ENCODE results near the gene ATP9B. TPM values are rescaled to one million over a fixed set of nuclear protein-coding genes. Genes with fewer than 3 reads are reported as not detected.

Gene ATP9B
- total RNA-seq, 1 donor from 2014 or later = 12.6 TPM

DNA sequence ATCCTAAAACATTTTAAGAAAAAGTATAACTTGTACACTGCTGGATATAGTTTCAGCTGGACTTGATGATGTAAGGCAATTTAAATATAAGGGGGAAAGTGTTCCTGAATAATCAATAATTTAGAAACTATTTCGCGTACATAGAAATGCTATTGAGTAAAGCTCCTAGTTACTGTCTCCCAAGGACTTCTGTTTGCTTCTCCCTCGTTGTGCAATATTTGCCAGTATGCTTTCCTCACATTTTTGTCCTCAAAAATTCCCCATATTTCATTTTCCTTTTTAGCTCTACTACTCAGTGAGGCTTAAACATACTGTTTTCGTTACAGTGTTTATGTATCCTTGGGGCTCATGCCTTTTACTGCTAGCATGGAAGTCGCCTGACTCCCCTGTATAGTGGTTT, 36.9 kb downstream of the ATP9B start:
- Mint-ChIP-seq H3K9me3 (ENCODE audit: unreplicated experiment) (no peaks in the 10 kb centered on the region), H3K27ac (ENCODE audit: unreplicated experiment) (no peak overlapping the region), H3K4me3 (ENCODE audit: unreplicated experiment) (no peak overlapping the region), H3K36me3 (ENCODE audit: low read depth, unreplicated experiment) (no peaks in the 10 kb centered on the region), H3K27me3 (ENCODE audit: low read depth, unreplicated experiment) (no peaks in the 10 kb centered on the region), H3K4me1 (ENCODE audit: low read depth, unreplicated experiment) (no peaks in the 10 kb centered on the region)
- Histone ChIP-seq H3K36me3 (ENCODE audit: insufficient read depth, low read length) (no peaks in the 10 kb centered on the region), H2AFZ (ENCODE audit: low read depth, low read length) (no peak overlapping the region), H3K4me1 (ENCODE audit: insufficient read depth, low read length) (no peaks in the 10 kb centered on the region), H3K79me2 (ENCODE audit: insufficient read depth, low read length) (peaks cover 22% of the 10 kb centered on the region), H3K27me3 (ENCODE audit: insufficient read depth, low read length) (no peaks in the 10 kb centered on the region), H3K4me2 (ENCODE audit: low read length) (no peak overlapping the region), H3K9ac (ENCODE audit: low read length) (no peak overlapping the region), H4K20me1 (ENCODE audit: insufficient read depth, low read length) (peaks cover 16% of the 10 kb centered on the region), H3K9me3 (ENCODE audit: insufficient read depth, low read depth, low read length) (no peaks in the 10 kb centered on the region), H3K4me3 (ENCODE audit: insufficient read depth, low read depth, low read length) (no peak overlapping the region), H3K27ac (ENCODE audit: low read depth, low read length) (no peak overlapping the region)
- FAIRE-seq (no peak), DNase-seq (ENCODE audit: low read depth) (no peak)
- TF ChIP-seq EZH2 (IDR thresholded peaks at IDR 0.05; ENCODE audit: insufficient read depth, low read length) = no peak
- TF ChIP-seq, protein P1, sequence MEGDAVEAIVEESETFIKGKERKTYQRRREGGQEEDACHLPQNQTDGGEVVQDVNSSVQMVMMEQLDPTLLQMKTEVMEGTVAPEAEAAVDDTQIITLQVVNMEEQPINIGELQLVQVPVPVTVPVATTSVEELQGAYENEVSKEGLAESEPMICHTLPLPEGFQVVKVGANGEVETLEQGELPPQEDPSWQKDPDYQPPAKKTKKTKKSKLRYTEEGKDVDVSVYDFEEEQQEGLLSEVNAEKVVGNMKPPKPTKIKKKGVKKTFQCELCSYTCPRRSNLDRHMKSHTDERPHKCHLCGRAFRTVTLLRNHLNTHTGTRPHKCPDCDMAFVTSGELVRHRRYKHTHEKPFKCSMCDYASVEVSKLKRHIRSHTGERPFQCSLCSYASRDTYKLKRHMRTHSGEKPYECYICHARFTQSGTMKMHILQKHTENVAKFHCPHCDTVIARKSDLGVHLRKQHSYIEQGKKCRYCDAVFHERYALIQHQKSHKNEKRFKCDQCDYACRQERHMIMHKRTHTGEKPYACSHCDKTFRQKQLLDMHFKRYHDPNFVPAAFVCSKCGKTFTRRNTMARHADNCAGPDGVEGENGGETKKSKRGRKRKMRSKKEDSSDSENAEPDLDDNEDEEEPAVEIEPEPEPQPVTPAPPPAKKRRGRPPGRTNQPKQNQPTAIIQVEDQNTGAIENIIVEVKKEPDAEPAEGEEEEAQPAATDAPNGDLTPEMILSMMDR (IDR thresholded peaks at IDR 0.05; ENCODE audit: insufficient read depth, low read depth, low read length) = no peak

DNA sequence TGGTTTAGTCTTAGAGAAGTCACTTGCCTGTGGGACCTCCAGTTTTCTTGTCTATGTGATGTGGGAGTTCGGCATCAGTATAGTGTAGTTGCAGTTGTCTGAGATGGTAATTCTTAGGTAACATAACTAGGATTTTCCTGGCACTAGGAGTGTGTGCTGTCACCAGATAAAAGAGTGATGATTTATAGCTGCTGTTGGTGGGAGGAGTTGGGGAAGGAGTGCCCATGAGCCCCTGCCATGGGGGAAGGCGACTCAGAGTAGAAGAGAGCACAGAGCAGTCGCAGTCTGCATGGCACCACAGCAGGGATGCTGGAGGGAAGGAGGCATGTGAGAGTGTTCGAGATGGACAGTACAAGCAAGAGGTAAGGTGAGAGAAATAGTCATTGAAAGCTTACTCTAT, 38.7 kb downstream of the ATP9B start:
- no peaks in the 10 kb centered on the region for H3K9me3 Mint-ChIP-seq (ENCODE audit: unreplicated experiment)
- H3K4me1 Mint-ChIP-seq (ENCODE audit: low read depth, unreplicated experiment) = no peaks in the 10 kb centered on the region
- no peaks in the 10 kb centered on the region for H3K27me3 Mint-ChIP-seq (ENCODE audit: low read depth, unreplicated experiment)
- H3K36me3 Mint-ChIP-seq (ENCODE audit: low read depth, unreplicated experiment) = no peaks in the 10 kb centered on the region
- H3K9me3 ChIP-seq (ENCODE audit: insufficient read depth, low read depth, low read length) = no peaks in the 10 kb centered on the region
- peaks cover 14% of the 10 kb centered on the region for H4K20me1 ChIP-seq (ENCODE audit: insufficient read depth, low read length)
- no peak overlapping the region for H3K9ac ChIP-seq (ENCODE audit: low read length)
- no peak overlapping the region for H3K27ac ChIP-seq (ENCODE audit: low read depth, low read length)
- no peaks in the 10 kb centered on the region for H3K36me3 ChIP-seq (ENCODE audit: insufficient read depth, low read length)
- H3K79me2 ChIP-seq (ENCODE audit: insufficient read depth, low read length) = peaks cover 20% of the 10 kb centered on the region
- H3K4me1 ChIP-seq (ENCODE audit: insufficient read depth, low read length) = no peaks in the 10 kb centered on the region
- no peaks in the 10 kb centered on the region for H3K27me3 ChIP-seq (ENCODE audit: insufficient read depth, low read length)
- no peak overlapping the region for H3K4me2 ChIP-seq (ENCODE audit: low read length)
- no peak for TF ChIP-seq EZH2 (IDR thresholded peaks at IDR 0.05; ENCODE audit: insufficient read depth, low read length)
- TF ChIP-seq, protein P1 (IDR thresholded peaks at IDR 0.05; ENCODE audit: insufficient read depth, low read depth, low read length) = no peak
- no peak overlapping the region for H3K4me3 Mint-ChIP-seq (ENCODE audit: unreplicated experiment)
- DNase-seq (ENCODE audit: low read depth) (no peak), FAIRE-seq (no peak)
- no peak overlapping the region for H3K4me3 ChIP-seq (ENCODE audit: insufficient read depth, low read depth, low read length)
- no peak overlapping the region for H2AFZ ChIP-seq (ENCODE audit: low read depth, low read length)
- H3K27ac Mint-ChIP-seq (ENCODE audit: unreplicated experiment) = no peak overlapping the region

DNA sequence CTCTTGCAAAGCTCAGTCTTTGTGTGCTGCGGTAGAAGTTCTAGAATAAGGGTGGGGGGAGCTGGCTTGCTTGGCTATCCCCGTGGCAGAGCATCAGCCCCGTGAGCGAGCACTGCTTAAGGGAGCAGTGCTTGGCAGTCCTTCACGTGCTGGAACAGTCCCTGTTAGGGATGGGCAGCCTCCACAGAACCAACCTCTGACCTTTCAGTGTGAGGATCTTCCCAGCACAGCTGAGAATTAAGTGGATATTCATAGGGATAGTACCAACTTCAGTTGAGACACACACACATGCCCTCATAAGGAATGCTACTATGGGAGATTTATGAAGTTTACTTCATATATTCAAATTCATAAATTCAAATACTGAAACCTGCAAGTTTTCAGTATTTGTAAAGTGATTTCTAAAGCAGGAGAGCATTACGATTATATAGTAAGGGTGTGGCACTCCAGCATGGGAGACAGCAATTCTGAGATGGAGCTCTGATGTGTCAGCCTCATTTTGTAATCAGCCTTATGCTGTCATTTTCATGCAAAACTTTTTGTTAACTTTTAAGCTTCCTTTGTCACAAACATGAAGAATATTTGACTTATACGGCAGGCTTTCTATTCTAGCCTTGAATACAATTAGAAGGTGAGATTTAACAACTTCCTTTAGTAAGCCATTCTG, 39.5 kb downstream of the ATP9B start:
- peaks cover 15% of the 10 kb centered on the region for H3K79me2 ChIP-seq (ENCODE audit: insufficient read depth, low read length)
- H2AFZ ChIP-seq (ENCODE audit: low read depth, low read length) = no peak overlapping the region
- FAIRE-seq (no peak), DNase-seq (ENCODE audit: low read depth) (no peak)
- Mint-ChIP-seq H3K9me3 (ENCODE audit: unreplicated experiment) (no peaks in the 10 kb centered on the region), H3K4me1 (ENCODE audit: low read depth, unreplicated experiment) (no peaks in the 10 kb centered on the region), H3K4me3 (ENCODE audit: unreplicated experiment) (no peak overlapping the region), H3K27ac (ENCODE audit: unreplicated experiment) (no peak overlapping the region), H3K36me3 (ENCODE audit: low read depth, unreplicated experiment) (no peaks in the 10 kb centered on the region), H3K27me3 (ENCODE audit: low read depth, unreplicated experiment) (no peaks in the 10 kb centered on the region)
- no peak overlapping the region for H3K4me2 ChIP-seq (ENCODE audit: low read length)
- no peaks in the 10 kb centered on the region for H3K4me1 ChIP-seq (ENCODE audit: insufficient read depth, low read length)
- H3K9me3 ChIP-seq (ENCODE audit: insufficient read depth, low read depth, low read length) = no peaks in the 10 kb centered on the region
- H4K20me1 ChIP-seq (ENCODE audit: insufficient read depth, low read length) = peaks cover 13% of the 10 kb centered on the region
- no peaks in the 10 kb centered on the region for H3K27me3 ChIP-seq (ENCODE audit: insufficient read depth, low read length)
- H3K36me3 ChIP-seq (ENCODE audit: insufficient read depth, low read length) = no peaks in the 10 kb centered on the region
- no peak overlapping the region for H3K9ac ChIP-seq (ENCODE audit: low read length)
- no peak for TF ChIP-seq EZH2 (IDR thresholded peaks at IDR 0.05; ENCODE audit: insufficient read depth, low read length)
- TF ChIP-seq, protein P1 (IDR thresholded peaks at IDR 0.05; ENCODE audit: insufficient read depth, low read depth, low read length) = no peak
- H3K27ac ChIP-seq (ENCODE audit: low read depth, low read length) = no peak overlapping the region
- no peak overlapping the region for H3K4me3 ChIP-seq (ENCODE audit: insufficient read depth, low read depth, low read length)

Measured in astrocyte (in vitro differentiated cells and primary cell).